HEK293 (cell line): ENCODE data around the gene ARMH3.
A peak's percentile ranks its signal among the peaks of the same experiment; 100 is the strongest.

Experiments
- GLIS1 ChIP-seq: fragments of 450-650 bp; formaldehyde crosslinking; IDR thresholded peaks from 2 replicates; pipeline ENCODE4 v1.5.1; 2016; ENCODE audit warnings: missing biosample characterization, missing genetic modification characterization
- GLIS2 ChIP-seq: fragments of 450-650 bp; formaldehyde crosslinking; IDR thresholded peaks from 2 replicates; pipeline ENCODE4 v1.5.1; 2016; ENCODE audit warnings: missing biosample characterization, missing genetic modification characterization
- KLF16 ChIP-seq: fragments of 450-650 bp; formaldehyde crosslinking; IDR thresholded peaks from 2 replicates; pipeline ENCODE4 v1.5.1; 2017; ENCODE audit warnings: missing biosample characterization, missing genetic modification characterization
- SETDB1 ChIP-seq: IDR thresholded peaks from one replicate; pipeline ENCODE4 v1.6.1; 2017; ENCODE audit warnings: mild to moderate bottlenecking, low read length, moderate library complexity, mixed read lengths; ENCODE audit not compliant: insufficient read length
- SP2 ChIP-seq: fragments of 450-650 bp; formaldehyde crosslinking; IDR thresholded peaks from 2 replicates; pipeline ENCODE4 v1.5.1; 2016; ENCODE audit warnings: missing biosample characterization, missing genetic modification characterization
- SP3 ChIP-seq: fragments of 450-650 bp; formaldehyde crosslinking; IDR thresholded peaks from 2 replicates; pipeline ENCODE4 v1.5.1; 2016; ENCODE audit warnings: missing biosample characterization, missing genetic modification characterization
- SP7 ChIP-seq: fragments of 450-650 bp; formaldehyde crosslinking; IDR thresholded peaks from 2 replicates; pipeline ENCODE4 v1.5.1; 2016; ENCODE audit warnings: missing biosample characterization, missing genetic modification characterization
- ZBTB17 ChIP-seq: fragments of 450-650 bp; formaldehyde crosslinking; IDR thresholded peaks from 2 replicates; pipeline ENCODE4 v1.5.1; 2016; ENCODE audit warnings: missing biosample characterization, missing genetic modification characterization
- ZEB2 ChIP-seq: fragments of 450-650 bp; formaldehyde crosslinking; IDR thresholded peaks from 2 replicates; pipeline ENCODE4 v1.5.1; 2016; ENCODE audit warnings: missing biosample characterization, missing genetic modification characterization
- ZFHX2 ChIP-seq: fragments of 450-650 bp; formaldehyde crosslinking; conservative IDR thresholded peaks from 2 replicates; pipeline ENCODE4 v1.5.1; 2016; ENCODE audit warnings: missing biosample characterization, missing genetic modification characterization
- ZIC2 ChIP-seq: fragments of 450-650 bp; formaldehyde crosslinking; IDR thresholded peaks from 2 replicates; pipeline ENCODE4 v1.5.1; 2016; ENCODE audit warnings: missing biosample characterization, missing genetic modification characterization
- ZNF19 ChIP-seq: fragments of 450-650 bp; formaldehyde crosslinking; IDR thresholded peaks from 2 replicates; pipeline ENCODE4; 2016; ENCODE audit warnings: missing biosample characterization, missing genetic modification characterization, low read depth
- ZNF341 ChIP-seq: fragments of 450-650 bp; formaldehyde crosslinking; IDR thresholded peaks from 2 replicates; pipeline ENCODE4; 2016; ENCODE audit warnings: low read depth, missing biosample characterization, missing genetic modification characterization
- ZNF366 ChIP-seq: fragments of 450-650 bp; formaldehyde crosslinking; conservative IDR thresholded peaks from 2 replicates; pipeline ENCODE4 v1.5.1; 2016; ENCODE audit warnings: missing biosample characterization, missing genetic modification characterization
- ZNF394 ChIP-seq: fragments of 450-650 bp; formaldehyde crosslinking; IDR thresholded peaks from 2 replicates; pipeline ENCODE4 v1.5.1; 2016; ENCODE audit warnings: missing biosample characterization, missing genetic modification characterization, mild to moderate bottlenecking, moderate library complexity, borderline replicate concordance
- ZNF544 ChIP-seq: fragments of 450-650 bp; formaldehyde crosslinking; IDR thresholded peaks from 2 replicates; pipeline ENCODE4 v1.5.0; 2017; ENCODE audit warnings: missing biosample characterization, missing genetic modification characterization
- ZNF624 ChIP-seq: fragments of 450-650 bp; formaldehyde crosslinking; IDR thresholded peaks from 2 replicates; pipeline ENCODE4 v1.5.1; 2017; ENCODE audit warnings: missing biosample characterization, missing genetic modification characterization
- ZNF654 ChIP-seq: fragments of 450-650 bp; formaldehyde crosslinking; IDR thresholded peaks from 2 replicates; pipeline ENCODE4 v1.5.1; 2016; ENCODE audit warnings: low read depth, missing biosample characterization, missing genetic modification characterization
- ZSCAN4 ChIP-seq: fragments of 450-650 bp; formaldehyde crosslinking; IDR thresholded peaks from 2 replicates; pipeline ENCODE4 v1.5.1; 2017; ENCODE audit warnings: missing biosample characterization, missing genetic modification characterization
- TF ChIP-seq, protein P1 (sequence below): fragments of 450-650 bp; formaldehyde crosslinking; IDR thresholded peaks from 2 replicates; pipeline ENCODE4 v1.5.1; 2016; ENCODE audit warnings: missing biosample characterization, missing genetic modification characterization
- TF ChIP-seq, protein P2 (sequence below): fragments of 450-650 bp; formaldehyde crosslinking; IDR thresholded peaks from 2 replicates; pipeline ENCODE4 v1.5.1; 2016; ENCODE audit warnings: missing biosample characterization, missing genetic modification characterization
- TF ChIP-seq, protein P3 (sequence below): fragments of 450-650 bp; formaldehyde crosslinking; IDR thresholded peaks from 2 replicates; pipeline ENCODE4 v1.5.1; 2016; ENCODE audit warnings: missing biosample characterization, missing genetic modification characterization

Gene ARMH3

GRCh38 chr10:101839416-101840063 is 216.4 kb downstream of the ARMH3 start (continued):
- no peak for TF ChIP-seq ZNF19 (tag by site-specific recombination)
- TF ChIP-seq, protein P1, sequence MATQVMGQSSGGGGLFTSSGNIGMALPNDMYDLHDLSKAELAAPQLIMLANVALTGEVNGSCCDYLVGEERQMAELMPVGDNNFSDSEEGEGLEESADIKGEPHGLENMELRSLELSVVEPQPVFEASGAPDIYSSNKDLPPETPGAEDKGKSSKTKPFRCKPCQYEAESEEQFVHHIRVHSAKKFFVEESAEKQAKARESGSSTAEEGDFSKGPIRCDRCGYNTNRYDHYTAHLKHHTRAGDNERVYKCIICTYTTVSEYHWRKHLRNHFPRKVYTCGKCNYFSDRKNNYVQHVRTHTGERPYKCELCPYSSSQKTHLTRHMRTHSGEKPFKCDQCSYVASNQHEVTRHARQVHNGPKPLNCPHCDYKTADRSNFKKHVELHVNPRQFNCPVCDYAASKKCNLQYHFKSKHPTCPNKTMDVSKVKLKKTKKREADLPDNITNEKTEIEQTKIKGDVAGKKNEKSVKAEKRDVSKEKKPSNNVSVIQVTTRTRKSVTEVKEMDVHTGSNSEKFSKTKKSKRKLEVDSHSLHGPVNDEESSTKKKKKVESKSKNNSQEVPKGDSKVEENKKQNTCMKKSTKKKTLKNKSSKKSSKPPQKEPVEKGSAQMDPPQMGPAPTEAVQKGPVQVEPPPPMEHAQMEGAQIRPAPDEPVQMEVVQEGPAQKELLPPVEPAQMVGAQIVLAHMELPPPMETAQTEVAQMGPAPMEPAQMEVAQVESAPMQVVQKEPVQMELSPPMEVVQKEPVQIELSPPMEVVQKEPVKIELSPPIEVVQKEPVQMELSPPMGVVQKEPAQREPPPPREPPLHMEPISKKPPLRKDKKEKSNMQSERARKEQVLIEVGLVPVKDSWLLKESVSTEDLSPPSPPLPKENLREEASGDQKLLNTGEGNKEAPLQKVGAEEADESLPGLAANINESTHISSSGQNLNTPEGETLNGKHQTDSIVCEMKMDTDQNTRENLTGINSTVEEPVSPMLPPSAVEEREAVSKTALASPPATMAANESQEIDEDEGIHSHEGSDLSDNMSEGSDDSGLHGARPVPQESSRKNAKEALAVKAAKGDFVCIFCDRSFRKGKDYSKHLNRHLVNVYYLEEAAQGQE (tag by site-specific recombination) = 0 out of 2 replicates have a peak, but pooled peaks have one; percentile 34
- peak; percentile 62 for TF ChIP-seq GLIS1 (tag by site-specific recombination)
- TF ChIP-seq, protein P2, sequence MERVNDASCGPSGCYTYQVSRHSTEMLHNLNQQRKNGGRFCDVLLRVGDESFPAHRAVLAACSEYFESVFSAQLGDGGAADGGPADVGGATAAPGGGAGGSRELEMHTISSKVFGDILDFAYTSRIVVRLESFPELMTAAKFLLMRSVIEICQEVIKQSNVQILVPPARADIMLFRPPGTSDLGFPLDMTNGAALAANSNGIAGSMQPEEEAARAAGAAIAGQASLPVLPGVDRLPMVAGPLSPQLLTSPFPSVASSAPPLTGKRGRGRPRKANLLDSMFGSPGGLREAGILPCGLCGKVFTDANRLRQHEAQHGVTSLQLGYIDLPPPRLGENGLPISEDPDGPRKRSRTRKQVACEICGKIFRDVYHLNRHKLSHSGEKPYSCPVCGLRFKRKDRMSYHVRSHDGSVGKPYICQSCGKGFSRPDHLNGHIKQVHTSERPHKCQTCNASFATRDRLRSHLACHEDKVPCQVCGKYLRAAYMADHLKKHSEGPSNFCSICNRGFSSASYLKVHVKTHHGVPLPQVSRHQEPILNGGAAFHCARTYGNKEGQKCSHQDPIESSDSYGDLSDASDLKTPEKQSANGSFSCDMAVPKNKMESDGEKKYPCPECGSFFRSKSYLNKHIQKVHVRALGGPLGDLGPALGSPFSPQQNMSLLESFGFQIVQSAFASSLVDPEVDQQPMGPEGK (tag by site-specific recombination) = peak; percentile 66; the same call in 1 of the 2 replicates
- no peak for TF ChIP-seq ZNF654 (tag by site-specific recombination)
- peak; percentile 52; the same call in 1 of the 2 replicates for TF ChIP-seq ZEB2
- TF ChIP-seq, protein P3, sequence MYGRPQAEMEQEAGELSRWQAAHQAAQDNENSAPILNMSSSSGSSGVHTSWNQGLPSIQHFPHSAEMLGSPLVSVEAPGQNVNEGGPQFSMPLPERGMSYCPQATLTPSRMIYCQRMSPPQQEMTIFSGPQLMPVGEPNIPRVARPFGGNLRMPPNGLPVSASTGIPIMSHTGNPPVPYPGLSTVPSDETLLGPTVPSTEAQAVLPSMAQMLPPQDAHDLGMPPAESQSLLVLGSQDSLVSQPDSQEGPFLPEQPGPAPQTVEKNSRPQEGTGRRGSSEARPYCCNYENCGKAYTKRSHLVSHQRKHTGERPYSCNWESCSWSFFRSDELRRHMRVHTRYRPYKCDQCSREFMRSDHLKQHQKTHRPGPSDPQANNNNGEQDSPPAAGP (tag by site-specific recombination) = peak; percentile 24; the same call in 1 of the 2 replicates
- peak; percentile 50 for TF ChIP-seq SP7
- no peak for TF ChIP-seq ZNF394 (tag by site-specific recombination)
- no peak for TF ChIP-seq SETDB1
- TF ChIP-seq ZNF624 (tag by site-specific recombination) = no peak
- no peak for TF ChIP-seq ZNF544 (tag by site-specific recombination)
- TF ChIP-seq ZNF366 = peak; percentile 68; the same call in 1 of the 2 replicates
- TF ChIP-seq SP3 (tag by site-specific recombination) = peak; percentile 94
- peak; percentile 49 for TF ChIP-seq ZBTB17 (tag by site-specific recombination)
- TF ChIP-seq KLF16 (tag by site-specific recombination) = 0 out of 2 replicates have a peak, but pooled peaks have one; percentile 16
- TF ChIP-seq SP2 (tag by site-specific recombination) = peak; percentile 78
- peak; percentile 93 for TF ChIP-seq ZFHX2 (tag by site-specific recombination)
- TF ChIP-seq GLIS2 (tag by site-specific recombination) = peak; percentile 58; the same call in 1 of the 2 replicates
- TF ChIP-seq ZSCAN4 (tag by site-specific recombination) = no peak
- TF ChIP-seq ZIC2 (tag by site-specific recombination) = peak; percentile 56
- TF ChIP-seq ZNF341 (tag by site-specific recombination) = 0 out of 2 replicates have a peak, but pooled peaks have one; percentile 15
